ENCODE measurements around the gene SS18L1. TPM values are rescaled to one million over a fixed set of nuclear protein-coding genes. Genes with fewer than 3 reads are reported as not detected.
A peak's percentile ranks its signal among the peaks of the same experiment; 100 is the strongest.

Gene SS18L1
- 55.6 and 59.3 TPM in 2 replicates for total RNA-seq (2013; cell fraction: nucleolus; rRNA removed)
- total RNA-seq (2014; rRNA removed) (8.1 and 12.4 TPM in 2 replicates), total RNA-seq (2014; rRNA removed; fragmentation: Illumina TruSeq; extraction: Trizol) (6.1 and 6.6 TPM in 2 replicates), total RNA-seq (2021) (10.4 and 11.1 TPM in 2 replicates), polyA plus RNA-seq (2011; rRNA removed) (11.7 and 12.1 TPM in 2 replicates), polyA plus RNA-seq (2014; fragmentation: Illumina TruSeq; extraction: Trizol) (7.0 and 8.2 TPM in 2 replicates), polyA plus RNA-seq (2014; fragmentation: Nextera tagmentation; extraction: Ambion mirVana) (1 to 10 TPM; 1.8 to 2.2 TPM), polyA plus RNA-seq (2014; rRNA removed) (20.0 and 21.8 TPM in 2 replicates), polyA plus RNA-seq (2016; fragmentation: Nextera tagmentation; extraction: Ambion mirVana) (1 to 10 TPM; 2.4 to 2.8 TPM), polyA minus RNA-seq (2011; rRNA and poly(A)+ RNA removed) (9.8 and 20.6 TPM in 2 replicates), Bru-seq, nascent RNA (percentile 71 among the genes with signal in this experiment), BruChase-seq, experiment 1, labeled RNA remaining after a 6-hour chase (percentile 88 among the genes with signal in this experiment), BruChase-seq, experiment 2, labeled RNA remaining after a 2-hour chase (percentile 87 among the genes with signal in this experiment)
- polyA plus RNA-seq (2011; ENCODE audit: low read depth): 2.8 TPM
- polyA plus RNA-seq (2011; cell fraction: cytosol; rRNA removed): 8.8 and 17.7 TPM in 2 replicates
- polyA plus RNA-seq (2011; cell fraction: nucleus; rRNA removed): 46.7 and 57.7 TPM in 2 replicates
- 6.1 and 8.3 TPM in 2 replicates for polyA plus RNA-seq (2012)
- 6.7 and 7.0 TPM in 2 replicates for polyA minus RNA-seq (2011; cell fraction: cytosol; rRNA and poly(A)+ RNA removed)
- 13.2 and 25.6 TPM in 2 replicates for polyA minus RNA-seq (2011; cell fraction: nucleus; rRNA and poly(A)+ RNA removed)
- long read RNA-seq, experiment 1: 0 reads
- long read RNA-seq, experiment 2, partial matches to known transcripts: 1 of 3 reads
- long read RNA-seq, experiment 2, other reads (novel, unspliced or antisense): 2 of 3 reads

- BruUV-seq (replicated peaks): no TSS peak
- no peak for DNase-seq (ENCODE audit: low read depth, low spot score)
- peaks cover 12% of the 10 kb centered on the region for H3K4me1 ChIP-seq (ENCODE audit: control insufficient read depth, insufficient read depth, low read length)
- H2AFZ ChIP-seq (ENCODE audit: control insufficient read depth, low read depth, low read length): peak within 1 kb of the TSS; percentile 71
- ChIA-PET POLR2A (interaction anchor here (1.0 to 1.4 kb wide), 3 partner anchors 22 to 76 kb away, joined by 3 to 6 read pairs (median 5); no protein-coding TSS in a partner anchor), CTCF (interaction anchor here (0.6 to 1.0 kb wide), 3 partner anchors 17 to 132 kb away, joined by 3 read pairs; no protein-coding TSS in a partner anchor), SMC1A (ENCODE audit: uncharacterized antibody, unreplicated experiment) (interaction anchor here (1.8 kb wide), 1 partner anchor 22 kb away, joined by 7 read pairs; no protein-coding TSS in a partner anchor), RAD21 (ENCODE audit: unreplicated experiment) (no interaction called here)
- in situ Hi-C loops (cut with MboI): no loop called here
- H3K9me3 ChIP-seq (replicated peaks; ENCODE audit: control insufficient read depth, insufficient read depth, low read length): no peaks in the 10 kb centered on the region
- peak within 1 kb of the TSS; percentile 93 for H3K4me3 ChIP-seq
- H3K36me3 ChIP-seq (ENCODE audit: control insufficient read depth in 2 of 2, insufficient read depth in 2 of 2, low read length in 1 of 2): peaks cover 12 to 21% of the 10 kb centered on the region in 2 experiments
- peak within 1 kb of the TSS; percentile 80 for H3K27ac ChIP-seq (ENCODE audit: control insufficient read depth, insufficient read depth)
- H4K20me1 ChIP-seq (ENCODE audit: control insufficient read depth, insufficient read depth): peaks cover 16% of the 10 kb centered on the region
- H3K27me3 ChIP-seq (replicated peaks in 1 of 2; ENCODE audit: control insufficient read depth in 2 of 2, insufficient read depth in 2 of 2, low read length in 1 of 2): no peaks in the 10 kb centered on the region
- H3K79me2 ChIP-seq (ENCODE audit: control insufficient read depth, insufficient read depth, low read length): peaks cover 81% of the 10 kb centered on the region
- intact Hi-C loops (cut with micrococcal nuclease; ENCODE audit: unreplicated experiment): loop anchor here (2.0 to 5.0 kb wide), 2 partner anchors 21 to 81 kb away; partner anchors contain the start of gene LSM14B
- FAIRE-seq: peak; percentile 82
- WGBS (ENCODE audit: insufficient coverage, insufficient replicate concordance, low lambda C conversion rate, missing lambda C conversion rate): 1% methylated on average over 86 of the region's 148 CpGs
- H3K4me2 ChIP-seq (ENCODE audit: control insufficient read depth, insufficient read depth): peak within 1 kb of the TSS; percentile 95
- ATAC-seq: peak; percentile 88
- peak within 1 kb of the TSS; percentile 90 for H3K9ac ChIP-seq (ENCODE audit: control insufficient read depth, insufficient read depth, low read length)
- TF ChIP-seq HCFC1 (IDR thresholded peaks at IDR 0.05; ENCODE audit: low read length) (peak; percentile 39), ELK1 (IDR thresholded peaks at IDR 0.05; ENCODE audit: low read depth, low read length) (no peak), RB1 (IDR thresholded peaks at IDR 0.05; ENCODE audit: borderline replicate concordance) (0 out of 2 replicates have a peak, but pooled peaks have one; percentile 66), ASH2L (IDR thresholded peaks at IDR 0.05; ENCODE audit: borderline replicate concordance, low read depth) (peak; percentile 13; the same call in 1 of the 2 replicates), TCF12 (IDR thresholded peaks at IDR 0.05; ENCODE audit: low read depth, low read length) (peak; percentile 54; the same call in 1 of the 2 replicates), POLR2A (IDR thresholded peaks at IDR 0.05; ENCODE audit: low read depth, low read length) (peak; percentile 92), STAT3 (IDR thresholded peaks at IDR 0.05; ENCODE audit: low read depth, low read length) (no peak), SIX5 (IDR thresholded peaks at IDR 0.05; ENCODE audit: low read depth, low read length, severe bottlenecking) (no peak), JUND (IDR thresholded peaks at IDR 0.05; ENCODE audit: low read depth, low read length) (peak; percentile 95; the same call in 1 of the 2 replicates), CREB1 (IDR thresholded peaks at IDR 0.05; ENCODE audit: low read depth) (peak; percentile 80; the same call in 1 of the 2 replicates), SPI1 (IDR thresholded peaks at IDR 0.05; ENCODE audit: borderline replicate concordance, insufficient read depth, low read depth, low read length) (0 out of 2 replicates have a peak, but pooled peaks have one; percentile 1), IKZF1 (conservative IDR thresholded peaks at IDR 0.05) (peak; percentile 76), POLR2AphosphoS5 (IDR thresholded peaks at IDR 0.05; ENCODE audit: low read length) (peak; percentile 74; the same call in 1 of the 2 replicates), SKIL (IDR thresholded peaks at IDR 0.05; ENCODE audit: low read depth, poor library complexity, severe bottlenecking) (no peak), USF2 (IDR thresholded peaks at IDR 0.05; ENCODE audit: borderline replicate concordance, low read depth, low read length) (no peak)
Observed at GRCh38 chr20:62143081-62143956, at the start of gene SS18L1, which contains the start of gene PSMA7. TSS of gene SS18L1 (plus strand) at chr20:62143769. CDS start at chr20:62143821, 52 bp downstream. TSS of gene PSMA7 (minus strand) at chr20:62143394. CDS start at chr20:62143303, 91 bp downstream.
